ENCODE measurements around the gene ARL16. TPM values are rescaled to one million over a fixed set of nuclear protein-coding genes. Genes with fewer than 3 reads are reported as not detected.

The ARL16 gene
- total RNA-seq, 1 donor from 2014 or later = 53.7 TPM

GRCh38 chr17:81713556-81714411 is 30.2 kb upstream of the ARL16 start:
- Mint-ChIP-seq H3K4me3 (peak overlapping the region; percentile 97), H3K36me3 (ENCODE audit: low read depth) (peaks cover 9% of the 10 kb centered on the region), H3K27me3 (ENCODE audit: low read depth) (peaks cover 31% of the 10 kb centered on the region), H3K27ac (ENCODE audit: unreplicated experiment) (peak overlapping the region; percentile 93), H3K4me1 (peaks cover 19% of the 10 kb centered on the region), H3K9me3 (no peaks in the 10 kb centered on the region)
- TF ChIP-seq CTCF (conservative IDR thresholded peaks at IDR 0.05) = no peak
- DNase-seq (ENCODE audit: low read depth, low spot score) = peak; percentile 38

DNA sequence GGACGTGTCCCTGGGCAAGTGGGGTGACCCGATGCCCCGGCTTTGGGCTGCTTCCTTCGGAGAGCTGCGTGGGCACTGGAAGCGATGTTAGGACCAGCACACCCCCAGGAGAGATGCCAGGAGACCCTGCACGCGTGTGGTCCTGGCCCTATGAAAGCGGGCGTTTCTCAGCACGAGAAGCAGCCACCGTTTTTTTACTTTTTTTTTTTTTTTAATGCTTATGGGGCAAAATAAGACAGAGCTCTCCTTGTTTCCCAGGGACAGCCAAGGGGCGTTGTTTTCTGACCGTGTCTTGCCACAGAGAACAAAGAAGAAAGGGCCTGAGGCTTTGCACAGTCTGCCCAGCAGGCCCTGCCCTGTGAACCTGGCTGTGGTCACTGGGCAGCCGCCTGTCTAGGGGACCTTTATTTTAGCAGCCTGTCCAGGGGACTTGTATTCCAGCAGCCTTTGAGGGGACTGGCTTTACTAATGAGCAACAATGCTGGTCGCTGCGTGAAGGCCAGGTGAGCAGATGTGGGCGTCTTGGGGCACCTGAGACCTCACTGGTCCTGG is 29.5 kb upstream of the ARL16 start:
- H3K36me3 Mint-ChIP-seq (ENCODE audit: low read depth) = peaks cover 9% of the 10 kb centered on the region

DNA sequence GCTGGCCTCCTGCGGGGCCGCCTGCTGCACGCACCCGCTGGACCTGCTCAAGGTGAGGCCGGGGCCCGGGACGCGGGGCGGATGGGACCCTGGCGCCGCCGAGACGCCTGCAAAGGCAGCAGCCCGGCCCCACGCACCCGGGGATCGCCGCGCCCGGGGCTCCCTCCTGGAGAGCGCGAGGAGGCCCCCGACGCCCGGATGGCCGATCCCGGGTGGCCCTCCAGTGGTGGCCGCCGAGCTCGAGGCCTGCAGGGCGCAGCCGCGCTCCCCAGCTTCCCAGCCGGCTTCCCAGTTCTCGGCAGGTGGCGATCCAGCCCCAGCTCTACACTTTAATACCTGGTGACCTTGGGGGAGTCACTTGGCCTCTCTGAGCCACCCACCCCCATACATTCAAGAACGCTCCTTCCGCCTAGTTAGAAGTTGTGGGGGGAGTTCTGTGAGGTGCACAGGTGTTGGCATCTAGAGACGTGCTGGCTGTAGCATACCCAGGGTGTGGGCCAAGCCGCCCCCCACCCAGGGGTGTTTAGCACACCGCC is 28.9 kb upstream of the ARL16 start:
- Mint-ChIP-seq H3K36me3 (ENCODE audit: low read depth) (peaks cover 9% of the 10 kb centered on the region), H3K4me3 (peak overlapping the region; percentile 97), H3K27me3 (ENCODE audit: low read depth) (peaks cover 31% of the 10 kb centered on the region), H3K4me1 (peaks cover 19% of the 10 kb centered on the region), H3K9me3 (no peaks in the 10 kb centered on the region), H3K27ac (ENCODE audit: unreplicated experiment) (peak overlapping the region; percentile 93)
- DNase-seq (ENCODE audit: low read depth, low spot score) = peak; percentile 44
- peak; percentile 22 for TF ChIP-seq CTCF (conservative IDR thresholded peaks at IDR 0.05)

More for the DNA sequence above, 29.5 kb upstream of the ARL16 start:
- TF ChIP-seq CTCF (conservative IDR thresholded peaks at IDR 0.05) = no peak
- peak; percentile 40 for DNase-seq (ENCODE audit: low read depth, low spot score)
- Mint-ChIP-seq H3K27me3 (ENCODE audit: low read depth) (peaks cover 31% of the 10 kb centered on the region), H3K9me3 (no peaks in the 10 kb centered on the region), H3K4me1 (peaks cover 19% of the 10 kb centered on the region), H3K4me3 (peak overlapping the region; percentile 97), H3K27ac (ENCODE audit: unreplicated experiment) (peak overlapping the region; percentile 93)

DNA sequence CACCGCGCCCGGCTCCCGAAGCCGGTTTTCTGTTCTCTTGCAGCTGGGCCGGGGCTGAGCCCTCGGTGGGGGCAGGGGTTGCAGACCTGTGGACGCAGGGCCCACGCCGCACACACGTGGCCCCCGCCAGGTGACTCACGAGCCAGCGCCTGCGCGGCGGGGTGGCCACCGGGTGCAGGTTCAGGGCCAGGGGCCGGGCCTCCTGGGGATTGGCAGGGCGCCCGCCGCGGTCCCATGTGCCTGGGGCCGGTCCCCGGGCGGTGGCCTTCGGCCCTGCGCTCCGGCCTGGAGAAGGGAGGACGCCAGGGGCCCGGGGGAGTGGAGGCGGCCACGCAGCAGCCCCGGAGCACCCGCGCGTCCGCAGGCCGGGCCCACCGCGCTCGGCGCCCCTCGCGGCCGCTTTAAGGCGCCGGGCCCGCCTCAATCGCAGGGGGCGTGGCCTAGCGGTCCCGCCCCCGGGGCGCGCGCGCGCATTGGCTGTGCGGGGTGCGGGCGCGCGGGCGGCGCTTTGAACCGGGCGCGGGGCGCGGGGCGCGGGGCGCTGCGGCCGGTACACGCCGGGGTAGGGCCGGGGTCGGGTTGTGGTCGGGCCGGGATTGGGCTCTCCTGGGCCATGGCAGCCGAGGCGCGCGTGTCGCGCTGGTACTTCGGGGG is 28.3 kb upstream of the ARL16 start, which contains the start of gene SLC25A10:
SLC25A10 (plus strand) TSS at position 471 of the 654 bp plus-strand sequence; CDS start at position 614, 143 bp downstream.
- peaks cover 31% of the 10 kb centered on the region for H3K27me3 Mint-ChIP-seq (ENCODE audit: low read depth)
- no peak for TF ChIP-seq CTCF (conservative IDR thresholded peaks at IDR 0.05)
- peak within 1 kb of the TSS; percentile 97 for H3K4me3 Mint-ChIP-seq
- peak within 1 kb of the TSS; percentile 93 for H3K27ac Mint-ChIP-seq (ENCODE audit: unreplicated experiment)
- DNase-seq (ENCODE audit: low read depth, low spot score) = peak; percentile 63
- peaks cover 9% of the 10 kb centered on the region for H3K36me3 Mint-ChIP-seq (ENCODE audit: low read depth)
- peaks cover 19% of the 10 kb centered on the region for H3K4me1 Mint-ChIP-seq
- H3K9me3 Mint-ChIP-seq = no peaks in the 10 kb centered on the region

GRCh38 chr17:81710514-81711308 is 27.1 kb upstream of the ARL16 start:
- Mint-ChIP-seq H3K4me1 (peaks cover 19% of the 10 kb centered on the region), H3K27ac (ENCODE audit: unreplicated experiment) (no peak overlapping the region), H3K9me3 (no peaks in the 10 kb centered on the region), H3K27me3 (ENCODE audit: low read depth) (peaks cover 31% of the 10 kb centered on the region), H3K4me3 (peak overlapping the region; percentile 83), H3K36me3 (ENCODE audit: low read depth) (peaks cover 13% of the 10 kb centered on the region)
- no peak for DNase-seq (ENCODE audit: low read depth, low spot score)
- no peak for TF ChIP-seq CTCF (conservative IDR thresholded peaks at IDR 0.05)

All from neural crest cell (in vitro differentiated cells).